ENCODE measurements around the gene TGFBR3.

TGFBR3 gene

DNA sequence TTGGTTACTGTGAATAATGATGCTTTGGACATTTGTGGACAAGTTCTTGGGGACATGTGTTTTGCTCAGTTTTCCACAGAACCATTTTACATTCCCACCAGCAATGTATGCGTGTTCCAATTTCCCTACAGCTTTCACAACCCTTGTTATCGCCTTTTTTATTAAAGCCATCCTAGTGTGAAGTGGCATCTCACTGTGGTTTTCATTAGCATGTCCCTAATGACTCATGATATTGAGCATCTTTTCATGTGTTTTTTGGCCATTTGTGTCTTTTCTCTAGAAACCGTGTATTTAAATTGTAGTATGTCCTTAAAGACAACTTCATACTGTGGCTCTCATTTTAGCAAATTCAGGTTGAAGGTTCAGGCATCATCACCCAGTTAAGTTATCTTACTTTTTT, 132.1 kb downstream of the TGFBR3 start:
- peak; percentile 39 for DNase-seq

GRCh38 chr1:91752324-91752723, 133.6 kb downstream of the TGFBR3 start:
- no peak for DNase-seq

- DNase-seq, result no peak
These were observed 134.7 kb downstream of the TGFBR3 start for GRCh38 chr1:91751275-91751674.

DNA sequence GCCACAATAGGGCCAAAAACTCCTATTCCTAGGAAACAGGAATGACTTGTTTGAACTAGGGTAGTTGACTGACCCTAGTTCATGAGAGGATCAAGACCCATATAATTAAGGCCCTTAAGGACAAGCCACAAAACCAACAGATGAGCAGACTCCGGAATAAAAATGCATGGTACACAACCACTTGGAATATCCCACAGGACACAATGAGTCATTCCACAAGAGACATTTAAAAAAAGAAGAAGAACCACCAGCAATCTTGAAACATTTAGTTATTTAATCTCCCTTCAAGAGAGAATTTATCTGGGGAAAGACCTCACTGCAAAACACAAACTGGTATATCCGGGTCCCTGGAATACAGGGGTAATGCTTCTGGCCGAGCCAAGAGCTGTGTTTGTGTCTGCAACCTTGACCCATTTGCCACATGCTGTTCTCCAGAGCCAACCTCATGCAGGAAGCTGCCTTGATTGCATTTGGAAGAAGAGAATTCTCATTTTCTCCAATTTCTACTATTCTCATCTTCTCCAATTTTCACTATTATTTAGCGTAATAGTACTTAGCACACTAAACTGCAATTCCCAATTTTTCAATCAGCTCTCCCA, 135.5 kb downstream of the TGFBR3 start:
- no peak for DNase-seq

DNA sequence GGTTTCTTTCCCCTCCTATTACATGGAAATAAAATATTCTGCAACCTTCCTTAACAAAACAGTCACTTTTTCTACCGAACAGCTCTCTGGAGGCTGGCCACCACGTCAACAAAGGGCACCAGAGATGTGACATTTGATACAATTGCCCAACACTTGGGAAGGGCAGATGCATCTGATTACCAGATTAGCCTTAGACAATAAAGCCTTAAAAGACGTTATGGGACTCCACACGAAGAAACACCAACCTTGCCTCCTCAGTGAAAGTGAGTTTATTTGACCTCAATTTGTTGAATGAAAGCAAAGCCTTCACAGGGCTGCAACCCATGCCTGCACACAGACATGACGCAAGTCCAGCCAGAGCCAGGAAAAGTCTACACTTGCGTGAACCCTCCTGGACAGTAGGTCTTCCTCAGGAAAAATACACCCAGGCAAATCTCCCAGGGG, 136.1 kb downstream of the TGFBR3 start:
- no peak for DNase-seq

DNA sequence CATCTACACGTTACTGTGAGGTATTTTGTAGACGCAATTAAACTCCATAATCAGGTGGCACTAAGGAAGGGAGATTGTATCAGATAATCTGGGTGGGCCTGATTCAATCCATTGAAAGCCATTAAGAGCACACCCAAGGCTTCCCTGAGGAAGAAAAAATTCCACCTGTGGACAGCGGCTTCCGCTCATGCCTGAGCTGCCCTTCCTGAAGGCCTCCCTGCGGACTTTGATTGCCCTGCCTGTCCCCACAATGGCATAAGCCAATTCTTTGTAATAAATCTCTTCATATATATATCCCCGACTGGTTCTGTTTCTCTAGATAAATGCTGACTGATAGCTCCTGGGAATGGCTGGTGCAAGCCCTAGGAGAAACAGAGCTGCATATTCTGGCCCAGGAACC, 138.3 kb downstream of the TGFBR3 start:
- DNase-seq, result no peak

- no peak for DNase-seq
These were observed 139.1 kb downstream of the TGFBR3 start for GRCh38 chr1:91746728-91747338.

GRCh38 chr1:91745640-91746373, 140.1 kb downstream of the TGFBR3 start:
- DNase-seq, result no peak

DNA sequence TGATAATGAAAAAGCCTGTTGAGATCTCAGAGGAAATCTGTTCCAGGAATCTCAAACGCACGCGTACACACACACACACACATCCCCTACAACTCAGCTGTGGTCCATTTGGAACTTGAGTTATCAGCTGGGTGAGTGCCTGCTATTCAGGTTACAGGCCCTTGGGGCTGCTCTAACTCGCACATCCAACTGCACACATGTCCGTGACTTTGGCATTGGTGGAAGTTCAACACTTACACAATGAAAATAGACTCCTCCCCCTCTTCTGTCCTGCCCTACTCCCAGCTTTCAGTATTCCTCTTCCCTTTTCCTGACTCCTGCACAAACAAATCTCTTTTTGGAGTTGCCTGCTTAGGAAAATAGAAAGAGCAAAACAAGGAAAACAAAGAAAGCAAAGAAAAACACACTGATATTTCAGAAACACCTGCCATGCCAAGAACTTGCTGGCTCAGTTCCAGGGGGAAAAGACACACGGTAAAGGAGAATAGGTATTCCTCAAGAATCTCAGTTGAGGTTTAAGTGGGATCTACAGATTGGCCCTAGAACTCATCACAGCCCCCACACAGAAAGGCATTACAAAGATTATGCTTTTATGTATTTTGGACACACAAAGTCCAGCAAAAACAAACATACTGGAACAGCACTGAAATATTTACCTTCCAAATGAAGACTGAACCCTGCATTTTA, 140.9 kb downstream of the TGFBR3 start:
- no peak for DNase-seq

DNA sequence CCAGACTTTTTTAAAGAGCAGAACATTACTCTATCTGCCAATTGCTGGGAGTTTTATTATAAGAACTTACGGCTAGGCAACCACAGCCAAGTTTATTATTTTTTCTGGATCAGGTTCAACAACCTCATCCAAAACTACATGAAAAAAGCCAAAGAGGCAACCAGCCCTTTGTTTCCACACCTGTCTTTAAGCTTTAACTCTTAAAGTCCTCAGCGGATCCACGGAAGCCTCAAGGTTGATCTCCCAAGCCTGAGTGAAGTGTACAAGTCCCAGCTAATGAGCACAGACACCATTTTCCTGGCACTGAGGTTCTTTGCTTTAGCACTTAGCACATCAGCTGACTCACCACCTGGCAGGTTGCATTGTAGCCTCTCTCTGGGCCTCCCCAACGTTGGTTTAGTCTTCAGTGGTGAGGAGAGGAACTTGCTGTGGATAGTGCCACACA, 143.1 kb downstream of the TGFBR3 start:
- no peak for DNase-seq

GRCh38 chr1:91741906-91742305, 144.0 kb downstream of the TGFBR3 start:
- DNase-seq, result no peak

DNA sequence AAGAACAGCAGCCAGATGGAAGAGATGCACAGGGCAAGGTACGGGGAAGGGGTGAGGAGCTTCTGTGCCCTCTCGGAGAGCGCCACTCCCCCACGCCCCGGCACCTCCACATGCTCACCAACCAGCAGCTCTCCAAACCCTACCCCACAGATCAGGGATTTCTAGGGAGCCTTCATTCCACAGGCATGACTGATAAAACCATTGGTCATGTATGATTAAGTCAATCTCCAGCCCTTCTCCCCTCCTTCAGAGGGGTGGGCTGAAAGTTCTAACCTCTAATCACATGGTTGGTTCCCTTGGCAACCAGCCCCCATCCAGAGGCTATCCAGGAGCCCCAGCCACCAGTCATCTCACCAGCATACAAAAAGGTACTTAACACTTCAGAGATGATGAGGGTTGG, 144.7 kb downstream of the TGFBR3 start:
- no peak for DNase-seq

DNA sequence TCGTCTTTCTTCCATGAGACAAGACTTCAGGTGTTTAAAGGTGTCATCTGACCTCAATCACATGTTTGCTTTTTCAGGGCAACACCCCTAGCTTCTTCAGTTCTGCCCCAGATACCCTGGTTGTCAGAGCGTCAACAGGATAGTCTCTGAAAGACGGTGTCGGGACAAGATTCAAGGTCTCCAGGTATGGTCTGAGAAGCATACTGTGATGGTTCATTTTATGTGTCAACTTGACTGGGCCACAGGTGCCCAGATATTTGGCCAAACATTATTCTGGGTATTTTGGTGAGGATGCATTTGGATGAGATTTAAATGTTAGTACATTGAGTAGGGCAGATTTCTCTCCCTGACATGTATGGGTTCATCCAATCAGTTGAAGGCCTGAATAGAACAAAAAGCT, 148.3 kb downstream of the TGFBR3 start:
- no peak for DNase-seq

DNA sequence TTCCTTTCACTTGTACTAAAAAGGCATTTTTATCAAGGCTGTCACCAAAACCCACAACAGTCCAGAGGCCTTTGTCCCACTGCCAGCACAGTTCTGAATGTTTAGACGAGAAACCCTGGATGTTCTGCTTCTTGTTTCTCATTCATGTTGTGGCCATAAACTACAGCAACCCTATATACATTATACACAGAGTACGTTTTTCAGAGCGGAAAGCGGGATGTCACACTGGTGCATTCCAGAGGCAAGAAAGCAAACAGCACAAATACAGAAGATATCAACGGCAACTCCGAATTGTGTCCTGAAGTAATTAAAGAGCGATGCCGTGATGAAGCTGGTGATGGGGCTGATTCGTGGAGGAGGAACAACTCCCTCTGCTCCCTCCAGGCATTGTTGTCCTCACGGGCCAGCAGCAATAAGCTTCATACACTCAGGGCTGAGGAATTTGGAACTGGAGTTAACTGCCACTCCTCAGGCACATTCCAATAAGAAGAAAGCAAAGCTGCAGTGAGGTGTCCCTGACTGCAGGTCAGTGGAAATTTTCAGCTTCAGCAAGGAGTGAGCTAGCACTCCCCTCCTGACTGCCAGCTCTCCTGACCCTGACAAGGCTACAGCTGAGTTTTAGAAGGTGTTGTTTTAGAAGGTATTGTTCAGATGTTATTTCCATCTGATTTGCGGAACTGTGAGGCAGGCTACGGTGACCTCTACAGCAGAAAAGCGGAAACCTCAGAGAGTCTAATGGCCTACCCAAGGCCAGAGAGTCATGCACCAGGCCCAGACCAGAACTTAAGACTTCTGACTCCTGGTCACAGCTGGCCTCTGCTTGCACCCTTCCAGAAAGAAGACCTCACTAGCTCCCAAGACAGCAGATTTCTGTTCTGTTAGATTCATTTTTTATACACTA, 149.0 kb downstream of the TGFBR3 start:
- no peak for DNase-seq

- no peak for DNase-seq
These were observed 149.7 kb downstream of the TGFBR3 start for GRCh38 chr1:91736146-91736714.

DNA sequence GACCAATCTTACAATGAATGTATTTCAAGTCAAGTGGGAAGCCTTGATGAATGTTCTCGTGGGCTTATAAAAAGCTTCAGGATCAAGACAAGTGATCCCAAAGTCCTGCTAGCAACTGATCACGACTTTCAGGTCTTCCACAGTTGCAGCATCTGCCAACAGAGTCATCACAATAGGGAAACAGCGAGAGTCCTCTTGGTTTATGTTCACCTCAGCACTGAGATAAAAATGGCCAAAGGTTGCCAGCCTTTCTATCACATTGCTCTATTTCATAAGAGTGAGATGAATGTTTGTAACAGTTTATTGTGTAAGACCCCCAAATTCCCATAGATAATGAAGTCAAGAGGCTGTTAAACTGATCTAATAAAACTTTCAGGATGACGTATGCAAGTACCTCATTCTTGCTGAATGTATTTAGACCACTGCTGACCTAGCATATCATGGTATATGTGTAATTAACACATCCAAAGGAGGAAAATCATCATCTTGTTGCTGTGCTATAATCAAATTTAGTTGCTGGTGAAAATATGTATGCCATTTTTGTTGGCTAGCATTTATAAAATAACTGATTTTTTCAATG, 150.6 kb downstream of the TGFBR3 start:
- DNase-seq, result no peak

- no peak for DNase-seq
These were observed 151.2 kb downstream of the TGFBR3 start for GRCh38 chr1:91734761-91735160.

DNA sequence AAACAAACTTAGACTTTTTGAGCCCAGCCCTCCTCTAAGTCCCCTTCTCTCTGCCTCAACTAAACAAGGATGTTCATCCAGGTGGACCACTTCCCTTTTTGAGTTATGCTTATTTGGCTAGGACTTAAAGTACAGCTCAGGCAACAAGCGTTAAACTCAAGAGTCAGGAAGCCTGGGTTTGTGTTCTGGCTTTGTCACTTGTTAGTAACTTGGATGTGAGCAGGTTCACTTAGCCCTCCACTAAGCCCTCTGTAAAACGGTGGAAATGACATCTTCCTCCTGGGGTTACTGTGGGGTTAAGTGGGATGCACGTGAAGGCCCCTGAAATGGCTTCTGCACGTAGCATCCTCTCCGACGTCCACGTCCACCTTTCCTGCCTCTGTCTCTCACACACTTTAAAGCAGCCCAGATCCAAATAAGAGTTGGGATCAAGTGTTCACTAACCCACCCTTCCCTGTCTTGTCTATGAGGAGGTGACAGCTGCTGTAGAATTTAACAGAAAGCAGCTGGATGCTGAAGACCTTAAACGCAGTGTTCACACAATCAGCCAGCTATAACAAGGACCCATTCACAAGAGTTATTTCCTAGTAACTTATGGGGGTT, 152.7 kb downstream of the TGFBR3 start:
- DNase-seq, result no peak

DNA sequence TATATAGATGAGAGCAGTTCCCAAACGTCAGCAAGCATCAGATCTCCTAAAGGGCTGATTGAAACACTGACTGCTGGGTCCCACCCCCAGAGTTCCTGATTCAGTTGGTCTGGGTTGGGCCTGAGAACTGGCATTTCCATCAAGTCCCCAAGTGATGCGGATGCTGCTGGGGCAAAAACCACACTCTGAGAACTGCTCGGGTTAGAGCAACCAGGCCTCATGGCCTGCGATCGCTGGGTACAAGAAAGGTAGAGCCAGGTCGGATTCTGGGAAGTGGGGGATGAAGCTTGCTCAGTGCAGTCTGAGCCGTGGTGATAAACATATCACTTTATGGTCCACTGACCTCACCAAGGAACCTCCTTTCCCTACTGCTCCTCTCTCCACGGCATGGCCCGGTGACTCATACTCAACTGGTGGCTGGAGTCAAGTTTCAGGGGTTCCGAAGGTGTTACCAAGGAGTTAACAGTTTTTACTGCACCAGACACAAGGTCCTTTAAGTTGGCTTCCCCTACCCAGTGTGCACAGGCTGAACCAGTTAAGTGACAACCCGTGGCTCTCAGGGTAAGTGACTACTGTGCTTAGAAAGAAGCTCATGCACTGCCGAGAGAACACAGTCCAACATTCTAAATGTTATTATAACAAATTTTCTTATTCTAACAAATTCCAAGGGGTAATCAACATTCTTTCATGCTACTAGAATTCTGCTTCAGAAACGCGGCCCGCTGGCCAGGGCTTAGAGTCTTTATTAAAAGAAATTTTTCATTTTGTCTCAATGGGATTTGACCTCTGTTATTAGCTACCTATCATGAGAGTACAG, 153.5 kb downstream of the TGFBR3 start:
- DNase-seq, result peak; percentile 49

- DNase-seq, result peak; percentile 53
These were observed 154.1 kb downstream of the TGFBR3 start for GRCh38 chr1:91731815-91732214.
